Naive B cell (primary cell): ENCODE results near the gene ILF3. TPM values are rescaled to one million over a fixed set of nuclear protein-coding genes. Genes with fewer than 3 reads are reported as not detected.

Experiments used
- polyA plus RNA-seq, 6 donors: library from polyadenylated mRNA; unstranded; fragments of 300-500 nt; fragmentation: Illumina TruSeq; gene quantifications; one replicate each; pipeline ENCODE4 v1.2.3, GENCODE V29; 2021; ENCODE audit warnings: low read depth in 6 of 6

The ILF3 gene
- polyA plus RNA-seq, 6 donors from 2014 or later, result 34.2 to 95.0 (median 71.6) TPM

Other genes with a start within 250 kb of the ILF3 start
- 1 to 10 TPM in 1 of 6 donors, under 1 TPM in 4, not detected in 1; 0.17 to 2.8 (median 0.25) TPM for gene PDE4A, start 233.8 kb upstream of the ILF3 start, polyA plus RNA-seq
- gene KEAP1, start 151.0 kb upstream of the ILF3 start, polyA plus RNA-seq, result 1 to 10 TPM in 5 of 6 donors, under 1 TPM in 1; 0.18 to 9.8 (median 7.7) TPM
- gene S1PR5, start 136.9 kb upstream of the ILF3 start, polyA plus RNA-seq, result under 1 TPM in 5 of 6 donors, not detected in 1; 0.24 to 0.96 (median 0.75) TPM
- gene ATG4D, start 110.4 kb upstream of the ILF3 start, polyA plus RNA-seq, result 10 to 100 TPM in 2 of 6 donors, 1 to 10 TPM in 4; 1.7 to 20.7 (median 9.4) TPM
- gene KRI1, start 88.3 kb upstream of the ILF3 start, polyA plus RNA-seq, result 10 to 100 TPM; 10.6 to 47.6 (median 16.5) TPM
- 100 to 1,000 TPM; 110 to 209 (median 153) TPM for gene CDKN2D, start 85.4 kb upstream of the ILF3 start, polyA plus RNA-seq
- under 1 TPM in 2 of 6 donors, not detected in 4; 0.66 to 0.94 TPM for gene AP1M2, start 67.0 kb upstream of the ILF3 start, polyA plus RNA-seq
- 100 to 1,000 TPM; 290 to 499 (median 313) TPM for gene SLC44A2, start 28.8 kb upstream of the ILF3 start, polyA plus RNA-seq
- gene QTRT1, start 47.1 kb downstream of the ILF3 start, polyA plus RNA-seq, result 10 to 100 TPM; 39.0 to 82.5 (median 46.2) TPM
- 100 to 1,000 TPM in 1 of 6 donors, 10 to 100 TPM in 5; 53.6 to 111 (median 63.0) TPM for gene DNM2, start 63.7 kb downstream of the ILF3 start, polyA plus RNA-seq
- 10 to 100 TPM; 17.4 to 25.8 (median 22.3) TPM for gene TMED1, start 181.9 kb downstream of the ILF3 start, polyA plus RNA-seq
- 1 to 10 TPM; 1.5 to 5.3 (median 1.9) TPM for gene C19orf38, start 194.1 kb downstream of the ILF3 start, polyA plus RNA-seq
- under 1 TPM; 0.37 to 0.75 (median 0.63) TPM for gene CARM1, start 217.2 kb downstream of the ILF3 start, polyA plus RNA-seq